Measurements from ENCODE around the gene BUB1B. TPM values are rescaled to one million over a fixed set of nuclear protein-coding genes. Genes with fewer than 3 reads are reported as not detected.

BUB1B gene
- 3.3 and 45.2 TPM in 2 replicates for total RNA-seq

DNA sequence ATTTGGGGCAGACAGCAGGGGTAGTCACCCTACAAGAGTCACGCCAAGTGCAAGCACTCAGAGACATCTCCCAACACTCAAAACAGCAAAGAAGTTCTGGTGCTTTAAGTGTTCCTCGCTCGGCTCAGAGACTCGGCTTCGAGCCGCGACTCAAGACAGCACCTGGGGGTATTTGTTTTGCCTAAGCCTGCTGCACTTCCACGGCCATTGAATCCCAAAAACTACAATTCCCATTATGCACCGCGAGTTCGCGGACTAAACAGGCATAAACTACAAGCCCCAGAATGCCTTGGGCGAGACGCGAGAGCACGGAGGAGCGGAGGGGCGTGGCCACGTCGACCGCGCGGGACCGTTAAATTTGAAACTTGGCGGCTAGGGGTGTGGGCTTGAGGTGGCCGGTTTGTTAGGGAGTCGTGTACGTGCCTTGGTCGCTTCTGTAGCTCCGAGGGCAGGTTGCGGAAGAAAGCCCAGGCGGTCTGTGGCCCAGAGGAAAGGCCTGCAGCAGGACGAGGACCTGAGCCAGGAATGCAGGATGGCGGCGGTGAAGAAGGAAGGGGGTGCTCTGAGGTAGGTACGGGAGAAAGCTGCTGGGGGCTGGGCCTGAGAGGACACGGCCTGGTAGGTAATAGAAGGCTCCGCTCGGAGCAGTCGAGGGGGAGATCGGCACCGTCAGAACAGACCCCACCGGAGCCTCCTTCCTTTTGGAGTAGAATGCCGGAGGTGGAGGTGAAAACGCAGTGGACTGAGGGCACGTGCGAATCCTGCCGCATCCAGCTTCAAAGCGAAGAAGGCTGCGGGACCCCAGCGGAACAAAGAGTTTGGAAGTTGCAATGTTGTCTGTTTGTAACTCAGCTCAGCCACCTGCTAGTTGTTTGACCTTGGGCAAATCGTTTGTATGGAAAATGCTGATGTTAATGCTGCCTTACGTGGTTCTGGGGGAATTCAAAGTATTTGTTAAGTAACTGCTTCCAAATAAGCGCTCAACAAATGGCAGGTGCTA, at the start of gene BUB1B:
TSS of gene BUB1B (plus strand) at position 381 of the 1,000 bp plus-strand sequence. CDS start at position 533, 152 bp downstream.

GRCh38 chr15:40238532-40239403, 77.9 kb downstream of the BUB1B start, which contains the start of gene PAK6:
Gene PAK6 (plus strand): TSS chr15:40239063. CDS start chr15:40264786, 25,723 bp downstream.

Other genes with a start within 250 kb of the BUB1B start
- 177 and 201 TPM in 2 replicates for gene GPR176, start 240.8 kb upstream of the BUB1B start, total RNA-seq
- 54.3 and 106 TPM in 2 replicates for gene EIF2AK4, start 227.0 kb upstream of the BUB1B start, total RNA-seq
- 101 and 131 TPM in 2 replicates for gene SRP14, start 121.9 kb upstream of the BUB1B start, total RNA-seq
- 14.0 and 19.7 TPM in 2 replicates for gene BMF, start 52.2 kb upstream of the BUB1B start, total RNA-seq
- gene PAK6, start 78.0 kb downstream of the BUB1B start, total RNA-seq: under 0.01 TPM in 1 of 2 replicates, not detected in the other
- gene ANKRD63, start 122.0 kb downstream of the BUB1B start, total RNA-seq: not detected in 2 replicates
- 0.72 and 0.88 TPM in 2 replicates for gene PLCB2, start 146.9 kb downstream of the BUB1B start, total RNA-seq
- 12.5 and 24.8 TPM in 2 replicates for gene INAFM2, start 162.6 kb downstream of the BUB1B start, total RNA-seq
- 41.1 and 58.1 TPM in 2 replicates for gene CCDC9B, start 179.9 kb downstream of the BUB1B start, total RNA-seq
- gene PHGR1, start 190.0 kb downstream of the BUB1B start, total RNA-seq: not detected in 2 replicates
- gene DISP2, start 197.2 kb downstream of the BUB1B start, total RNA-seq: 0.14 and 0.44 TPM in 2 replicates
- gene KNSTRN, start 221.7 kb downstream of the BUB1B start, total RNA-seq: 16.6 and 72.0 TPM in 2 replicates
- gene IVD, start 244.7 kb downstream of the BUB1B start, total RNA-seq: 33.5 and 47.1 TPM in 2 replicates